Neutrophil (primary cell): ENCODE results near the gene ERRFI1.

Experiments used
- H3K27ac ChIP-seq: fragments of 200-600 bp; sonication (generic); 2 replicates; pipeline ENCODE4 v1.5.1; 2016; ENCODE audit warnings: mild to moderate bottlenecking, moderate library complexity
- H3K27me3 ChIP-seq: fragments of 200-600 bp; sonication (generic); 2 replicates; pipeline ENCODE4 v1.6.0; 2016; ENCODE audit warnings: mild to moderate bottlenecking
- H3K36me3 ChIP-seq: fragments of 200-600 bp; sonication (generic); 2 replicates; pipeline ENCODE4 v1.5.1; 2017
- H3K4me1 ChIP-seq, 2 experiments: fragments of 200-600 bp in 1 of 2; sonication (generic) in 1 of 2; 1 replicate in 1 of 2; 2 replicates in 1 of 2; pipeline versions ENCODE4 v1.5.1 to v1.6.1; 2013 to 2016; ENCODE audit warnings: low read depth in 1 of 2, low read length in 1 of 2, mild to moderate bottlenecking in 1 of 2, moderate library complexity in 1 of 2; ENCODE audit not compliant: control insufficient read depth in 1 of 2, insufficient read depth in 1 of 2
- H3K4me3 ChIP-seq, 2 experiments: fragments of 200-600 bp in 1 of 2; sonication (generic) in 1 of 2; 1 replicate in 1 of 2; 2 replicates in 1 of 2; pipeline ENCODE4 v1.5.1; 2013 to 2016; ENCODE audit warnings: low read depth in 1 of 2, low read length in 1 of 2, mild to moderate bottlenecking in 1 of 2, moderate library complexity in 1 of 2
- H3K9me3 ChIP-seq: fragments of 200-600 bp; sonication (generic); 2 replicates; pipeline ENCODE4 v1.5.1; 2016
- CTCF ChIP-seq: fragments of 200-600 bp; sonication (generic); IDR thresholded peaks from 2 replicates; pipeline ENCODE4 v1.5.1; 2016; ENCODE audit warnings: antibody characterized with exemption

The ERRFI1 gene

GRCh38 chr1:8031176-8031785 is 5.2 kb upstream of the ERRFI1 start:
- TF ChIP-seq CTCF: no peak
- no peak overlapping the region for H3K4me3 ChIP-seq
- no peak overlapping the region for H3K27ac ChIP-seq
- H3K36me3 ChIP-seq: no peaks in the 10 kb centered on the region
- peaks cover 48% of the 10 kb centered on the region for H3K27me3 ChIP-seq
- peaks cover under 1 to 4% of the 10 kb centered on the region in 2 experiments for H3K4me1 ChIP-seq
- no peaks in the 10 kb centered on the region for H3K9me3 ChIP-seq

- H3K27ac ChIP-seq: no peak overlapping the region
These were observed 2.4 kb upstream of the ERRFI1 start for GRCh38 chr1:8028571-8028910.

GRCh38 chr1:8027748-8028570 is 1.9 kb upstream of the ERRFI1 start:
- no peak for TF ChIP-seq CTCF
- Histone ChIP-seq H3K9me3 (no peaks in the 10 kb centered on the region), H3K4me1 (peaks cover 10 to 16% of the 10 kb centered on the region in 2 experiments), H3K27ac (no peak overlapping the region), H3K27me3 (peaks cover 81% of the 10 kb centered on the region), H3K4me3 (no peak overlapping the region), H3K36me3 (no peaks in the 10 kb centered on the region)

More at GRCh38 chr1:8028571-8028910, 2.4 kb upstream of the ERRFI1 start:
- Histone ChIP-seq H3K4me1 (peaks cover 10 to 16% of the 10 kb centered on the region in 2 experiments), H3K27me3 (peaks cover 75% of the 10 kb centered on the region), H3K9me3 (no peaks in the 10 kb centered on the region), H3K4me3 (no peak overlapping the region), H3K36me3 (no peaks in the 10 kb centered on the region)
- no peak for TF ChIP-seq CTCF

GRCh38 chr1:8026976-8027747 is 1.1 kb upstream of the ERRFI1 start:
- Histone ChIP-seq H3K27me3 (peaks cover 89% of the 10 kb centered on the region), H3K4me3 (no peak overlapping the region), H3K36me3 (no peaks in the 10 kb centered on the region), H3K4me1 (peaks cover 10 to 16% of the 10 kb centered on the region in 2 experiments), H3K9me3 (no peaks in the 10 kb centered on the region), H3K27ac (no peak overlapping the region)
- no peak for TF ChIP-seq CTCF

GRCh38 chr1:8025671-8026144 is 401 bp downstream of the ERRFI1 start:
- Histone ChIP-seq H3K4me1 (peaks cover 10 to 16% of the 10 kb centered on the region in 2 experiments), H3K27me3 (peaks cover 100% of the 10 kb centered on the region), H3K4me3 (peak overlapping the region; percentile 46 to 64), H3K9me3 (no peaks in the 10 kb centered on the region), H3K27ac (no peak overlapping the region), H3K36me3 (no peaks in the 10 kb centered on the region)
- TF ChIP-seq CTCF: no peak
